Karpas-422 (cell line): ENCODE measurements around the gene SPOCK2. TPM values are rescaled to one million over a fixed set of nuclear protein-coding genes. Genes with fewer than 3 reads are reported as not detected.

Experiments
- DNase-seq: peaks from one replicate; pipeline ENCODE4 v3.0.0-alpha.2; 2015
- H2AFZ ChIP-seq: fragments of 200-600 bp; sonication (generic); 2 replicates; pipeline ENCODE4 v1.6.1; 2014; ENCODE audit warnings: antibody characterized with exemption, low read length, mixed read lengths
- H3K27ac ChIP-seq: fragments of 200-600 bp; sonication (generic); 2 replicates; pipeline ENCODE4 v1.5.1; 2014; ENCODE audit warnings: mild to moderate bottlenecking, low read length, moderate library complexity
- H3K27me3 ChIP-seq: fragments of 200-600 bp; sonication (generic); 2 replicates; pipeline ENCODE4 v1.6.1; 2014; ENCODE audit warnings: low read length, mixed read lengths
- H3K36me3 ChIP-seq: fragments of 200-600 bp; sonication (generic); 2 replicates; pipeline ENCODE4 v1.6.1; 2014; ENCODE audit warnings: low read length, mixed read lengths; ENCODE audit not compliant: insufficient read depth
- H3K4me1 ChIP-seq: fragments of 200-600 bp; sonication (generic); 2 replicates; pipeline ENCODE4 v1.6.1; 2014; ENCODE audit warnings: mild to moderate bottlenecking, low read length, mixed read lengths
- H3K4me2 ChIP-seq: fragments of 200-600 bp; sonication (generic); 2 replicates; pipeline ENCODE4 v1.6.1; 2014; ENCODE audit warnings: low read length, low read depth, mild to moderate bottlenecking; ENCODE audit not compliant: poor library complexity, severe bottlenecking
- H3K4me3 ChIP-seq: fragments of 200-600 bp; sonication (generic); 2 replicates; pipeline ENCODE4 v1.5.1; 2014; ENCODE audit warnings: mild to moderate bottlenecking, antibody characterized with exemption, low read length, mixed read lengths
- H3K79me2 ChIP-seq: fragments of 200-600 bp; sonication (generic); 2 replicates; pipeline ENCODE4 v1.6.1; 2014; ENCODE audit warnings: mild to moderate bottlenecking, low read length, mixed read lengths
- H3K9ac ChIP-seq: fragments of 200-600 bp; sonication (generic); 2 replicates; pipeline ENCODE4 v1.6.0; 2014; ENCODE audit warnings: low read length
- H3K9me2 ChIP-seq: fragments of 200-600 bp; sonication (generic), shearing (Covaris generic); replicated peaks from 2 replicates; pipeline ENCODE4 v1.6.0; 2014; ENCODE audit warnings: mild to moderate bottlenecking, low read length, moderate library complexity; ENCODE audit not compliant: insufficient read depth
- H3K9me3 ChIP-seq: fragments of 300-700, 200-600 bp; sonication (generic); 2 replicates; pipeline ENCODE4 v1.6.1; 2014; ENCODE audit warnings: low read length, mixed read lengths
- H4K20me1 ChIP-seq: fragments of 200-600 bp; sonication (generic); 2 replicates; pipeline ENCODE4 v1.6.1; 2014; ENCODE audit warnings: mild to moderate bottlenecking, antibody characterized with exemption, low read length, low read depth; ENCODE audit not compliant: insufficient read depth
- total RNA-seq: library from RNA; depleted of rRNA; stranded (reverse); fragments of >200 nt; shearing (Covaris generic); gene quantifications from 2 replicates; pipeline ENCODE4 v1.2.3, GENCODE V29; 2014; ENCODE audit warnings: low replicate concordance

SPOCK2 gene
- total RNA-seq, 1 experiment from 2014 or later = not detected

GRCh38 chr10:72043016-72043834, 45.1 kb downstream of the SPOCK2 start:
- H3K27ac ChIP-seq = no peak overlapping the region
- H2AFZ ChIP-seq = no peak overlapping the region
- no peaks in the 10 kb centered on the region for H3K9me3 ChIP-seq
- H3K9ac ChIP-seq = no peak overlapping the region
- H3K27me3 ChIP-seq = no peaks in the 10 kb centered on the region
- no peaks in the 10 kb centered on the region for H4K20me1 ChIP-seq
- H3K79me2 ChIP-seq = no peaks in the 10 kb centered on the region
- no peaks in the 10 kb centered on the region for H3K36me3 ChIP-seq
- no peaks in the 10 kb centered on the region for H3K9me2 ChIP-seq
- H3K4me2 ChIP-seq = no peak overlapping the region
- H3K4me3 ChIP-seq = no peak overlapping the region
- no peaks in the 10 kb centered on the region for H3K4me1 ChIP-seq
- DNase-seq = no peak

- no peaks in the 10 kb centered on the region for H3K27me3 ChIP-seq
- H3K4me1 ChIP-seq = no peaks in the 10 kb centered on the region
- H4K20me1 ChIP-seq = no peaks in the 10 kb centered on the region
- no peak for DNase-seq
- no peaks in the 10 kb centered on the region for H3K9me3 ChIP-seq
- no peak overlapping the region for H3K9ac ChIP-seq
- H2AFZ ChIP-seq = no peak overlapping the region
- H3K36me3 ChIP-seq = no peaks in the 10 kb centered on the region
- H3K79me2 ChIP-seq = no peaks in the 10 kb centered on the region
- H3K4me3 ChIP-seq = no peak overlapping the region
- no peak overlapping the region for H3K4me2 ChIP-seq
- H3K9me2 ChIP-seq = no peaks in the 10 kb centered on the region
- no peak overlapping the region for H3K27ac ChIP-seq
Measured at GRCh38 chr10:72041491-72041890, 46.9 kb downstream of the SPOCK2 start.

- no peaks in the 10 kb centered on the region for H4K20me1 ChIP-seq
- no peak overlapping the region for H3K4me2 ChIP-seq
- no peak overlapping the region for H3K9ac ChIP-seq
- no peaks in the 10 kb centered on the region for H3K9me2 ChIP-seq
- H3K79me2 ChIP-seq = no peaks in the 10 kb centered on the region
- no peak overlapping the region for H3K4me3 ChIP-seq
- no peaks in the 10 kb centered on the region for H3K4me1 ChIP-seq
- H3K27ac ChIP-seq = no peak overlapping the region
- no peaks in the 10 kb centered on the region for H3K9me3 ChIP-seq
- DNase-seq = no peak
- no peaks in the 10 kb centered on the region for H3K36me3 ChIP-seq
- no peaks in the 10 kb centered on the region for H3K27me3 ChIP-seq
- no peak overlapping the region for H2AFZ ChIP-seq
Measured at GRCh38 chr10:72039377-72039776, 49.0 kb downstream of the SPOCK2 start.

- no peaks in the 10 kb centered on the region for H3K36me3 ChIP-seq
- H3K4me1 ChIP-seq = no peaks in the 10 kb centered on the region
- H4K20me1 ChIP-seq = no peaks in the 10 kb centered on the region
- H3K79me2 ChIP-seq = no peaks in the 10 kb centered on the region
- H3K4me3 ChIP-seq = no peak overlapping the region
- no peaks in the 10 kb centered on the region for H3K9me3 ChIP-seq
- H3K9ac ChIP-seq = no peak overlapping the region
- DNase-seq = no peak
- no peaks in the 10 kb centered on the region for H3K9me2 ChIP-seq
- H3K27me3 ChIP-seq = no peaks in the 10 kb centered on the region
- H2AFZ ChIP-seq = no peak overlapping the region
- H3K27ac ChIP-seq = no peak overlapping the region
- no peak overlapping the region for H3K4me2 ChIP-seq
Measured at GRCh38 chr10:72038458-72039001, 49.8 kb downstream of the SPOCK2 start.

- no peak for DNase-seq
- H2AFZ ChIP-seq = no peak overlapping the region
Measured at GRCh38 chr10:72037811-72038210, 50.5 kb downstream of the SPOCK2 start.

GRCh38 chr10:72037266-72037665, 51.1 kb downstream of the SPOCK2 start:
- no peaks in the 10 kb centered on the region for H4K20me1 ChIP-seq
- H3K9ac ChIP-seq = no peak overlapping the region
- DNase-seq = no peak
- H3K4me1 ChIP-seq = no peaks in the 10 kb centered on the region
- H2AFZ ChIP-seq = no peak overlapping the region
- H3K27ac ChIP-seq = no peak overlapping the region
- no peaks in the 10 kb centered on the region for H3K36me3 ChIP-seq
- H3K9me2 ChIP-seq = no peaks in the 10 kb centered on the region
- no peaks in the 10 kb centered on the region for H3K9me3 ChIP-seq
- H3K4me3 ChIP-seq = no peak overlapping the region
- H3K79me2 ChIP-seq = no peaks in the 10 kb centered on the region
- no peak overlapping the region for H3K4me2 ChIP-seq
- H3K27me3 ChIP-seq = no peaks in the 10 kb centered on the region

More at GRCh38 chr10:72037811-72038210, 50.5 kb downstream of the SPOCK2 start:
- no peaks in the 10 kb centered on the region for H3K27me3 ChIP-seq
- no peaks in the 10 kb centered on the region for H3K9me3 ChIP-seq
- no peaks in the 10 kb centered on the region for H4K20me1 ChIP-seq
- H3K9ac ChIP-seq = no peak overlapping the region
- H3K36me3 ChIP-seq = no peaks in the 10 kb centered on the region
- H3K79me2 ChIP-seq = no peaks in the 10 kb centered on the region
- H3K9me2 ChIP-seq = no peaks in the 10 kb centered on the region
- no peak overlapping the region for H3K4me3 ChIP-seq
- H3K4me1 ChIP-seq = no peaks in the 10 kb centered on the region
- H3K27ac ChIP-seq = no peak overlapping the region
- H3K4me2 ChIP-seq = no peak overlapping the region

- Histone ChIP-seq H3K4me2 (no peak overlapping the region), H3K36me3 (no peaks in the 10 kb centered on the region), H3K27me3 (no peaks in the 10 kb centered on the region)
Measured at GRCh38 chr10:72035252-72035887, 53.0 kb downstream of the SPOCK2 start.

GRCh38 chr10:72034761-72035160, 53.6 kb downstream of the SPOCK2 start:
- H3K4me1 ChIP-seq = no peaks in the 10 kb centered on the region
- H3K4me2 ChIP-seq = no peak overlapping the region
- H3K9ac ChIP-seq = no peak overlapping the region
- H4K20me1 ChIP-seq = no peaks in the 10 kb centered on the region
- H3K27me3 ChIP-seq = no peaks in the 10 kb centered on the region
- H3K4me3 ChIP-seq = no peak overlapping the region
- H3K36me3 ChIP-seq = no peaks in the 10 kb centered on the region
- no peak overlapping the region for H3K27ac ChIP-seq
- DNase-seq = no peak
- no peak overlapping the region for H2AFZ ChIP-seq
- no peaks in the 10 kb centered on the region for H3K9me2 ChIP-seq
- no peaks in the 10 kb centered on the region for H3K9me3 ChIP-seq
- no peaks in the 10 kb centered on the region for H3K79me2 ChIP-seq

More at GRCh38 chr10:72035252-72035887, 53.0 kb downstream of the SPOCK2 start:
- no peaks in the 10 kb centered on the region for H3K79me2 ChIP-seq
- H3K4me3 ChIP-seq = no peak overlapping the region
- H2AFZ ChIP-seq = no peak overlapping the region
- no peaks in the 10 kb centered on the region for H4K20me1 ChIP-seq
- no peaks in the 10 kb centered on the region for H3K9me3 ChIP-seq
- no peaks in the 10 kb centered on the region for H3K4me1 ChIP-seq
- no peak overlapping the region for H3K27ac ChIP-seq
- no peak for DNase-seq
- H3K9me2 ChIP-seq = no peaks in the 10 kb centered on the region
- no peak overlapping the region for H3K9ac ChIP-seq
